Measurements from ENCODE around the gene SDC1.

SDC1 gene

DNA sequence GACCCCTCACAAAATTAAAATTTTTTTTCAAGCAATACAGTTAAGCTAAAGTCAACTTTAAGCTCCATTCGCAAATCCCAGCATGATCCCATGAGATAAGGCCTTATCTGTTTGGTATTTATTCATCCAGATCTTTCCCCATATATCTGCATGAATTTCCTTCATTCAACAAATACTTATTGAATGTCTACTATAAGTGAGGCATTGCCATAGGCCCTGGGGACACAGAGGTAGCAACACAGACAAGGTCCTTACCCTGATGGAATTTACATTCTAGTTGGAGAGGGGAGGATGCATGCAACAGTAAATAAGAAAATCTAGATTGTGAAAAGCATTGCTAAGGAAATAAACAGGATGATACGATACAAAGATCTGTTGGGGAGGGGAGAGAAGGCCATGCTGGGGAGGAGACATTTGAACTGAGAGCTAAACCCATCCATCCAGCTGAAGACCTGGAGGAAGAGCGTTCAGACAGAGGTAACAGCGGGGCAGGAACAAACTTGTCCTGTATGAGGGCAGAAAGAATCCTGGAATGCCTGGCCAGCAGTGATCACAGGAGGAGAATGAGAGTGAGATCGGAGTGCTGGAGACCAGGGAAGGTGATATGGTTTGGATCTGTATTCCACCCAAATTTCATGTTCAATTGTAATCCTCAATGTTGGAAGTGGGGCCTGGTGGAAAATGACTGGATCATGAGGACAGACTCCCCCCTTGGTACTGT is 71.6 kb downstream of the SDC1 start:
- H3K9me3 ChIP-seq: no peaks in the 10 kb centered on the region
- H3K36me3 ChIP-seq: no peaks in the 10 kb centered on the region
- no peaks in the 10 kb centered on the region for H3K27me3 ChIP-seq
- no peak for TF ChIP-seq CTCF (IDR thresholded peaks at IDR 0.05; ENCODE audit: low read depth, low read length)
- DNase-seq: no peak
- H3K4me1 ChIP-seq: peaks cover 7% of the 10 kb centered on the region
- no peak overlapping the region for H3K4me3 ChIP-seq (ENCODE audit: low read depth, low read length)

GRCh38 chr2:20150806-20151571 is 73.9 kb downstream of the SDC1 start:
- H3K4me1 ChIP-seq: peaks cover 7% of the 10 kb centered on the region
- no peak overlapping the region for H3K4me3 ChIP-seq (ENCODE audit: low read depth, low read length)
- H3K36me3 ChIP-seq: no peaks in the 10 kb centered on the region
- no peak for DNase-seq
- no peaks in the 10 kb centered on the region for H3K9me3 ChIP-seq
- no peaks in the 10 kb centered on the region for H3K27me3 ChIP-seq
- no peak for TF ChIP-seq CTCF (IDR thresholded peaks at IDR 0.05; ENCODE audit: low read depth, low read length)
